Medulla oblongata (tissue), 1 donor: Measurements from ENCODE around the gene DEPDC1.
"Not testable (repeated sequence)": the region's sequence is repeated elsewhere in the genome, so short reads cannot be mapped to it uniquely, and the experiment has no call there.

Experiments
- DNase-seq: peaks from one replicate; pipeline ENCODE4 v3.0.0-alpha.2; 2015; ENCODE audit errors: extremely low spot score

Gene DEPDC1, protein sequence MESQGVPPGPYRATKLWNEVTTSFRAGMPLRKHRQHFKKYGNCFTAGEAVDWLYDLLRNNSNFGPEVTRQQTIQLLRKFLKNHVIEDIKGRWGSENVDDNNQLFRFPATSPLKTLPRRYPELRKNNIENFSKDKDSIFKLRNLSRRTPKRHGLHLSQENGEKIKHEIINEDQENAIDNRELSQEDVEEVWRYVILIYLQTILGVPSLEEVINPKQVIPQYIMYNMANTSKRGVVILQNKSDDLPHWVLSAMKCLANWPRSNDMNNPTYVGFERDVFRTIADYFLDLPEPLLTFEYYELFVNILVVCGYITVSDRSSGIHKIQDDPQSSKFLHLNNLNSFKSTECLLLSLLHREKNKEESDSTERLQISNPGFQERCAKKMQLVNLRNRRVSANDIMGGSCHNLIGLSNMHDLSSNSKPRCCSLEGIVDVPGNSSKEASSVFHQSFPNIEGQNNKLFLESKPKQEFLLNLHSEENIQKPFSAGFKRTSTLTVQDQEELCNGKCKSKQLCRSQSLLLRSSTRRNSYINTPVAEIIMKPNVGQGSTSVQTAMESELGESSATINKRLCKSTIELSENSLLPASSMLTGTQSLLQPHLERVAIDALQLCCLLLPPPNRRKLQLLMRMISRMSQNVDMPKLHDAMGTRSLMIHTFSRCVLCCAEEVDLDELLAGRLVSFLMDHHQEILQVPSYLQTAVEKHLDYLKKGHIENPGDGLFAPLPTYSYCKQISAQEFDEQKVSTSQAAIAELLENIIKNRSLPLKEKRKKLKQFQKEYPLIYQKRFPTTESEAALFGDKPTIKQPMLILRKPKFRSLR

DNA sequence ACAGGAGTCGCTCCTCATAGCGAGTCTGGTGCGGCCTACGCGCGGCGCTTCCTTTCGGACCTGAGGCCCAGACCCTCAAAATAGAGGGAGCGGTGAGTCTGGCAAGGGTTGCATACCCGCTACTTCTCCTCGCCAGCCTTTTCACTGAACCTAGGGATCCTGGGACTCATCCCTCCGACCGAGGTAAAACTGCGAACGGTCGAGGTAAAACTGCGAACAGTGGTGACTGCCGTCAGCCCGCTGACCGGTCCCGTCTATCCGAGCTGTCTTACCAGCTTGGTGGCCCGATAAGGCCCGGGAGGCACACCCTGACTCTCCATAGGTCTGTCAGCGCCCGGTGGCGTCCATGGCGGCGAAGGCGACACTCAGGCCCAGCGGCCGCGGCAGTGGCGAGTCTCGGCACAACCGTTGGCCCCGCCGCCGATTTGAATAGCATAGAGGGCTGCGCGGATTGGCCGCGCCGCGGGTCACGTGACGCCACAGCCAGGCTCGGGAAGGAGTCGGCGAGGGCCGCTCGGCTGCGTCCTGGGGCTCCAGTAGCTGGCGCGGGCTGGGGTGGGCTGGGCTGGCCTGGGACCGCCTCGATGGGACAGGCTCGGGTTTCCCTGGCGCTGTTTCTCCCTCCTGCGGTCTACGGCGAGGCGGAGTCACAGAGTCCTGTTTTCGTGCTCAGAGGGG is at the start of gene DEPDC1:
DEPDC1 (minus strand) TSS at position 403 of the 678 bp plus-strand sequence; CDS start at position 320, 83 bp downstream.
- peak; percentile 91 for DNase-seq

DNA sequence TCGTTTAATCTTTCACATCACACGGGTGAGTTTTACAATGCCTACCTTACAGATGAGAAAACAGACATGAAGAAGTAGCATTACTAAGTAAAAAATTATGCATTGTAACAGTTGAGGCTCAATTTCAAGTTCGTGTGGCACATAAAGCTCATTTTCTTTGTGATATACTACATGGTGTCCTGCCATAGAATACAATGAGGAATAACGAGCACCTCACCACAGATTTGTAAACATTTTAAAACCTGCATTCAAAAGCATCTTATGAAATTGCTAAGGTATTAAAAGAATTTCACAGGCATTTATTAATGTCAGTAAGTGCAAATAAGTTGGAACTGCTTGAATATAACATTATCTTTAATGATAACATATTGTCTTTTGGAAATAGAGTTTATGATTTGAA is 47.8 kb upstream of the DEPDC1 start:
- DNase-seq = no peak

DNA sequence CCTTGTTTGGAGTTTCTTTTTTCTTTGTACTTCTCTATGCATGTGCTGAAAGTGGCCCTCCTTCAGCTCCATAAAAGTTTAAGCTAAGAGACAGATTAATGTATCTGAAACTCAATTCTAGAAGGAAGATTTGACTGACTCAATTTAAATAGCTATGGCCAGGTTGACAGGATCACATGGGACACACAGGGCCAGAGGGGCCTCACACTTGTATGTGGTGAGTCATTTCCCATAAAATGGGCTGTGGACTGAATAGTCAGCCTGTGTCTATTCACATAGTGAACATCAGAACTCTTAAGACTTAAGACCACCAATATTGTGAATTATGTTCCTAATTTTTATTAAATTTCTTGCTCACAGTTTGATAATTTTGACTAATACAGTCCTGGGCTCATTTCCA is 45.7 kb upstream of the DEPDC1 start:
- no peak for DNase-seq

DNA sequence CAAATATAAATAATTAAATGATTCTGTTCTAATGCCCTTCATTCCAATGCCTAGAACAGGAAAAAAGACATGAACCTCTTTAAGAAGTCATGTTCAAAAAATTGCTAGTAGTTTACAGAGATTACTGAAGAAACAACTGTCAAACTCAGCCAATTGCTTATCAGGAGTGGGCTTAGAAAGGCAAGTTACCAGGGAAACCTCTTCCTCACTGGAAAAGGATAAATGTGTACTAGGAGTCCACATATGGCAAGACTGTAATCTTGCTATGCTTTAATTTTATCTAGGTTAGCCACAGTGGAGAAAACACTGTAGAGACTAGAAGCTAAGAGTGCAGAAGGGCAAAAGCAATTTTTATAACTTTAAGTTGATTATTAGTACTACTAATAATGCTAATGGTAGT is 42.1 kb upstream of the DEPDC1 start:
- DNase-seq = no peak

DNA sequence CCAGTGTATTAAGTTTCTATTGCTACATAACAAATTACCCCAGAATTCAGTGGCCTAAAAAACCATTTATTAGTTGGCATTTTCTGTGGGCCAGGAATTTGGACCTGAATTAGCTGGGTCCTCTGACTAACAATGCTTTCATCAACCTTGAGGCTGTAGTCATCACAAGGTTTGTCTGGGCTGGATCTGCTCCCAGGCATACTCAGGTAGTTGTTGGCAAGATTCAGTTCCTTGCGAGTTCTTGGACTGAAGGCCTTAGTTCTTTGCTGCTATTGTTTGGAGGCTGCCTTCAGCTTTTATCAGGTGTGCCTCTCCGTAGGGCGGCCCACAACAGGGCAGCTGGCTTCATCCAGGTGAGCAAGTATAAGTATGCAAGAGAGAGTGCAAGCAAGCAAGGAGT is 31.4 kb upstream of the DEPDC1 start:
- DNase-seq = no peak

DNA sequence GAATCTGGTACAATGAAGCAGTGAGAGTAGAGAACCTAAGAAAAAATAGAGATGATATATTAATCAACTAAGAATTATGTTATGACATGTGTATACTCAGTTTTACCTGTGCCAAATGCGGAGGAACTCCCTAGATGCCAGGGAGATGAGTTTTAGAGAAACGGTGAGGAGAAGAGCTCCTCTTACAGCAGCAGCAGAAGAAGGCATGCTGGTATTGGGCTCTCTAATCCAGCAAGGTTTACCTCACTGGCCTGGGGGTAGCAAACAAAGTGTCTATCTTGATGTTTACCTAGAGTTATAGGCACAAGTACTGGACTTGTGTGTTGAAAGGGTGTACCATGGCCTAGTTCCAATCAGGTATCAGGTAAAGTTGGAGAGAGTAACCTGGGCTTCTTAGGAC is 28.9 kb upstream of the DEPDC1 start:
- DNase-seq = no peak

DNA sequence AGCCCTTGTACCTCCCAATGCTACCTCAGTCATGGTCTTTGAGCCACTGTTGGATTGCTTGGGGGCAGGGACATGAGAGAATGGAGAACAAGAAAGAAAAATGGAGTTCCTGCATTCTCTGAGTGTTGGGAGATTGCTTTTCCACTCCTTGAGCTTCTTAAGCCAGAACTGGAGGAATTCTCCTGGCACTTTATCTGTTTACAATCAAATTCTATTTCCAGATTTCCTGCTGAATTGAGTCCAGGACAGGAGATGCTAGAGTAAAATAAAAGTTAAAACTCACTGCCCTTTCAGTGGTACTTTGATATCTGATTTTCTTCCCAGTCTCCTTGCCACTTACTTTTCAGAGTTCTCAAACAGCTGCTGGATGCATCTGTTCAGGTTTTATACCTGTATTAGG is 24.4 kb upstream of the DEPDC1 start:
- no peak for DNase-seq

DNA sequence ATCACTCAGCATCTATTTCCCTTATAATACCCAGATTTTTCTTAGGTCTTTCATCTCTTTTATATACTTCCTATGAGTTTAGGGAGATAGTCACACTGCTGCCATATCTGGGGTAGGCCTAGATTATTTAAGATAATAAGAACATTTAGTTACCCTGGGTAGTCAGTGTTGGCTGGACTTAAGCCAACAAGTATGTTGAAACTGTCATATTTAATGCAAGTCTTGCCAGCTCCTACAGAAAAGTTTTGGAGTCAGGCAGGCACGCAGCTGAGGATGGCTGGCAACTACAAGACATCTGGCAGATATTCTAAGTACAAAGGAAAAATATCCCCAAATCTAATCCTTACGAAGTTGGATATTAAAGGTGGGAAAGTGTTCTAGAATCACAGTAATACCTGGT is 19.2 kb upstream of the DEPDC1 start:
- DNase-seq = no peak

DNA sequence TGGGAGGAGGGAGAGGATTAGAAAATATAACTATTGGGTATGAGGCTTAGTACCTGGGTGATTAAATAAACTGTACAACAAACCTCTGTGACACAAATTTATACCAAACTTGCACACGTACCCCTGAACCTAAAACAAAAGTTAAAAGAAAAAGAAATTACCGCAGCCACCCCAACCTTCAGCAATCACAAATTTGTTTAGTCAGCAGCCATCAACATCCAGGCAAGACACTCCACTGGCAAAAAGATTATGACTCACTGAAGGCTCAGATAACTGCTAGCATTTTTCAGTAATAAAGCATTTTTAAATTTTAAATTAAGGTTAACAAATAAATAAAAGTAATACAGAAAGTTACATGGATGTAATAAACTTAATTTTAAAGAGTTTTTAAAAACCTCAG is 14.4 kb upstream of the DEPDC1 start:
- DNase-seq = no peak

DNA sequence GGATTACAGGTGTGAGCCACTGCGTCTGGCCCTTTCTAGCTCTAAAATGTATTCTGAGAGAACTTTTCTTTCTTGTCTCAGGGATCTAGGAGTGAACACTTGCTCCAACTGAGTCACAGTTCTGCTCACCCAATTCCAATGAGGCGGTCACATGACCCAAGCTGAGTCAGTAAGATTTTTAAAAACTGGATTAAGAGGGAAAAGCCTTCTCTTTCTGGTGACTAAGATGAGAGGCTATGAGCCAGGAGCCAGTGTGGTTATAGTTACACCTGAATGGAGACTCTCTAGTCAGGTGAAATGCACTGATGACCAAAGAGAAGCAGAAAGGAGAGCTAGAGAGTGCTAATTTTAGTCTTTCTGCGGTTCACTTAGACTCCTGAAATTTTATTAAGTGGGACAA is 9.5 kb upstream of the DEPDC1 start:
- DNase-seq = no peak

DNA sequence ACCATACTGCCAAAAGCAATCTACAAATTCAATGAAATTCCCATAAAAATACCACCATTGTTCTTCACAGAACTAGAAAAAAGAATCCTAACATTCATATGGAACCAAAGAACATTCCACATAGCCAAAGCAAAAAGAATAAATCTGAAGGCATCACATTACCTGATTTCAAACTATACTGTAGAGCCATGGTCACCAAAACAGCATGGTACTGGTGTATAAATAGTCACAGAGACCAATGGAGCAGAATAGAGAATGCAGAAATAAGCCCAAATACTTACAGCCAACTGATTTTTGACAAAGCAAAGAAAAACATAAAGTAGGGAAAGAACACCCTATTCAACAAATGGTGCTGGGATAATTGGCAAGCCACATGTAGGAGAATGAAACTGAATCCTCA is 6.2 kb upstream of the DEPDC1 start:
- no peak for DNase-seq

DNA sequence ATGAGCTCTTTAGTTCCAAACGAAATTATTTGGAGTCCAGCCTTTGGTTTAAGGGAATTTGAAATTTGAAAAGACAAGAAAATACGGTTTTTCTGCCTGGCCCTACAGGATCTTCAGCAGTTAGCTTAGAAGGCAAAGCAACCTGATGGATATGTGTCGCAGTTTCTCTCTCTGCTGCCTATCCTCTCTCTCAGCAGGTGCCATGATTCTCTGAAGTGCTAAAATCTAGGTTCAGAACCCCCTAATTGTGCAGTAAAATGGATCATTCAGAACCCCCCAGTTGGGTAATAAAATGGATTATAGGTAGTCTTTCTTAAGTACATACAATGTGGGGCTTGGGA is 446 bp upstream of the DEPDC1 start:
- no peak for DNase-seq

DNA sequence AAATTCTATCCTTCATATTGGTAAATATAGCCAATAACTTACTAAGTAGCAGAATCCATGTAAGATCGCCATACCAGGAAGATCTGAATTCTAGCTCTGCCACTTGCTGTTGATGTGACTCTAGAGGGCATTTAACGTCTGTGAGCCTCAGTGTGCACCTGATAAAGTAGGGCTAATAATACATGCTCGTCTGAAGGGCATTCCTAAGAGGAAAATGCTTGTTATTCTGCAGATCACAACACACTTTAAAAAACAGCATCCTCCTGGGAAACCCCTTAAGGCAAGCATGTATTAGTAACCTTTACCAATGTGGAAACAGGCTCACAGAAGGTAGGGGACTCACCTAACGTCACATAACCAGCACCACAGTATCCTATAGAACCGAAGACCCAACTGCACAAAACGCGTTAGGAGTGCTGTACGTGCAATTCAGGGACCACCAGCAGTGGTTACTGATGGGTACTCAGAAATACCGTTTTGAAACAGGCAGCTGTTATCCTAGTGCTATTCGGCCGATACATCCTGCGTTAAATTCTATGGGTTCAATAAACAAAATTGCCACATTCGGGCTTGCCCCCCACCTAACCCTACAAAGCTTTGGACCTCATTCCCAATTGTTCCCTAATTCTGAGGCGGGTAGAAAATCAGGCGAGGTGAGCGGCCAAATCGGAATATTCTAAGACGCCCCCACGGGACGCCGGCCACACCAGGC is 758 bp downstream of the DEPDC1 start:
- DNase-seq = no peak

DNA sequence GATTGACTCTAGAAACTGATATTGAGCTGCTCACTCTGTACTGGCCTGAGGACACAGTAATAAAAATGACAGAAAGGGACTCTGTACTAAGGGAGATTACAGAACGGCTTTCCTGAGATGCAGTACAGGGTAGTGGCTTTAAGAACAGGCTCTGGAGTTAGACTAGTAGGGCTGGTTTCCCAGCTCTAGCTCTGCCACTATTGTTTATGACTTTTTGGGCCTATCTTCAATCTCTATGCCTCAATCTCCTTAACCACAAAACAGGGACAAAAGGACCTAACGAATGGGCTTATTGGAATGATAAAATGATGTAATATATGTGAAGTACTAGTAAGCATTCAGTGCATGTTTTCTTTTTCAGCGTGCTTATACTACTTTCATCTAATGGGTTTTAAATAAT is 1.4 kb downstream of the DEPDC1 start:
- no peak for DNase-seq

DNA sequence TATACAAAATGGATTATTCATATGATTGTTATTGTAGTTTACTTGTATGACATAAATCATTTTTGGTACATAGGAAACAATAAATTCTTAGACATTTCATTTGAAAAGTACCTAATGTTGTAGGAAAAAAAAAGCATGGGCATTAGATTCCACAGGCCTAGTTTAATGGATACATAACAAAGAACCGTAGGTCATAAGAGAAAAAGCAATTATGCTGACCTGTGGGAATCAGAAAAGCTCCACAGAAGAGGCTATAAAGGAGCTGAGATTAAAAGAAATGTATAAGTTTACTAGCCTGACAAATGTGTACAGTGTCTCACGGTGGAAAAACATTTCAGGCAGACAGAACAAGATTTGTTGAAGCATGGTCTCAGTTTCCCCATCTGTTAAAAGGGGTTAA is 3.7 kb downstream of the DEPDC1 start:
- no peak for DNase-seq

DNA sequence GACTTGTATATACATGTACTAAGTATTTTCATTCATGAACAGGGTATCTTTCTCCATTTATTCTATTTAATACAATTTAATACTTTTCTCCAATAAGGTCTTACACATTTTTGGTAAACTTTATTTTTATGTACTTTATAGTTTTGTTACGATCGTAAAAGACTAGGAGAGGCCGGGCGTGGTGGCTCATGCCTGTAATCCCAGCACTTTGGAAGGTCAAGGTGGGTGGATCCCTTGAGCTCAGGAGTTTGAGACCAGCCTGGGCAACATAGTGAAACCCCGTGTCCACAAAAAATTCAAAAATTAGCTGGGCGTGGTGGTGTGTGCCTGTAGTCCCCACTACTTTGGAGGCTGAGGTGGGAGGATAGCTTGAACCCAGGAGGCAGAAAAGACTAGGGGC is 4.6 kb downstream of the DEPDC1 start:
- DNase-seq = not testable (repeated sequence)

DNA sequence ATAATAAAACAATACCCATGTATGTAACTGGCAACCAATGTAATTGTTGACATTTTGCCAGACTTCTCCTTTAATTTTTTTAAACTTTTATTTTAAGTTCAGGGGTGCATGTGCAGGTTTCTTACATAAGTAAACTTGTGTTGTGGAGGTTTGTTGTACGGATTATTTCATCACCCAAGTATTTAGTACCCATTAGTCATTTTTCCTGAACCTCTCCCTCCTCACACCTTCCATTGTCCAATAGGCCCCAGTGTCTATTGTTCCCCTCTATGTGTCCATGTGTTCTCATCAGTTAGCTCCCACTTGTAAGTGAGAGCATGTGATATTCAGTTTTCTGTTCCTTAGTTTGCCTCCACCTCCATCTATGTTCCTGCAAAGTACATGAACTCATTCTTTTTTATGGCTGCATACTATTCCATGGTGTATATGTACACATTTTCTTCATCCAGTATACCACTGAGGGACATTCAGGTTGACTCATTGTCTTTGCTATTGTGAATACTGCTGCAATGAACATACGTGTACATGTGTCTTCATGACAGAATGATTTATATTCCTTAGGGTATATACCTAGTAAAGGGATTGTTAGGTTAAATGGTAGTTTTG is 6.7 kb downstream of the DEPDC1 start:
- DNase-seq = no peak

DNA sequence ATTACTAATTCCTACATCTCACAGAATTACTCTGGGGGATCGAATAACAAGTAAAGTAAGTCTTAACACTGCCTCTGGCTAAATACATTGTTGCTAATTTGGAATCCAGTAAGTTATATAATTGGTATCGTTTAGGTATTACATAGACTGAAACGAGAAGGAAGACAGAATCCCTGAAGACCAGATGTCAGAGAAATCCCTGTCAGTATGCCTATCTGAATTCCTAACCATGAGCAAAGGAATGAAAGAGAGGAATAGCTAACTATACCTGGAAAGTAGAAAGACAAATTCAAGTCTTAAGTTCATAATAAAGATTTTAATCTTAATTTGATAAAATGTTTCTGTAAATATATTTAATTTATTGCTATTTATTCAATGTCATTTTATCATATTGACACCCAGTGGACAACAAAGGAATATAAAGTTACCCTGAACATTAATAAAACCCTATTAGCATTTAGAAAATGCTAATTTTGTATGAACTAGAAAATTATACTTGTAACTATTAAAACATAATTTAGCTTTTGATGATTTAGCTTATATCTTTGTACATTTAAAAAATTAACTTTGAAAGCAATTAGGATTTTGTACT is 11.4 kb downstream of the DEPDC1 start:
- DNase-seq = no peak

DNA sequence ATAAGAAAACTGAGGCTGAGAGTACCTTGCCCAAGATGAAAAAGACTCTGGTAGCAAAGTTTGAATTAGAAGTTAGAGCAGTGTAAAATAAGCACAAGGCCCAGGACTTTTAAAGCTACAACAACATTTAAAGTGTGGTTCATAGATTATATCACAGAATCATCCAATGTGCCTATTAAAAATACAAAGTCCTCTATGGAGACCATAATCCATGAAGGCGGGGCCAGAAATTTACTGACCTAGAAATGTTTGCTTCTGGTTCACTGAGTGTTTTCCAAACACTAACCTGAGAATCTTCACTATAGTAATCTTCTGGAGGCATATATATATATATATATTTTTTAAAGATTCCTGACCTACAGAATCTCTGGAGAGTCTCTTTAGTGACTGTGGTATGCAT is 12.3 kb downstream of the DEPDC1 start:
- DNase-seq = no peak

DNA sequence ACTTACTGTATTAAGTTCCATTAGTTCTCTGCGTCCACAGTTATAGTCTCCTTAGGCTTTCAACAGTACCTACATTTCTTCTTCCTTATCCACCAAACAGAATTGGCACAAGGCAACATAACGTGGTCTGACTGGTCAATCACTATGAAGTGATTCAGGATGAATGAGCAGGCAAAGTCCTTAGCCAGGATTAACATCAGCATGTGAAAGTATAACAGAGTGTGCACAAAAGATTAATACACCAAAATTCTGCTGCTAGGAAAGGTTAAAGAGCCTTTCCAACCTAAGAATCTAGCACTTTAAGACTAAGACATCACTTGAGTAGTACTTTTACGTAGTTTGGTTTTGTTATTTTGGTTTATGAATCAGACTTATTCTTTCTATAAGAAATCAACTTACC is 15.8 kb downstream of the DEPDC1 start:
- no peak for DNase-seq

DNA sequence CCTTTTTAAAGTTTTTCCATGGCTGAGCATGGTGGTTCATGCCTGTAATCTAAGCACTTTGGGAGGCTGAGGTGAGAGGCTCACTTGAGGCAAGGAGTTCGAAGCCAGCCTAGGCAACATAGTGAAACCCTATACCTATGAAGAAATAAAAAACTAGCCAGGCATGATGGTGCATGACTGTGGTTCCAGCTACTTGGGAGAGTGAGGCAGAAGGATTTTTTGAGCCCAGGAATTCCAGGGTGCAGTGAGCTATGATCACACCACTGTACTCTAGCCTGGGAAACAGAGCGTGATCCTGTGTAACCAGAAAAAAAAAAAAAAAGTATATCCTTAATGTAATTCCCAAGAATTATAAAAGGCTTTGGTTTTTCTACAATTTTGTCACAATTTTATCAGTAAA is 17.4 kb downstream of the DEPDC1 start:
- DNase-seq = no peak
